Testis (tissue), 2 donors: Measurements from ENCODE around the gene GAPVD1.

Source experiments
- CTCF ChIP-seq, 3 experiments: fragments of 450-650 bp in 2 of 3; fragments of 200-600 bp in 1 of 3; sonication (generic) in 1 of 3; IDR thresholded peaks; one replicate each; pipeline ENCODE4 v1.5.1; 2016 to 2019; ENCODE audit warnings: antibody characterized with exemption in 3 of 3, mild to moderate bottlenecking in 2 of 3, moderate library complexity in 1 of 3
- POLR2A ChIP-seq: fragments of 450-650 bp; IDR thresholded peaks from one replicate; pipeline ENCODE4 v1.6.1; 2017; ENCODE audit warnings: antibody characterized with exemption, mild to moderate bottlenecking, moderate library complexity

GRCh38 chr9:125377584-125378250 lies 116.1 kb downstream of the GAPVD1 start:
- TF ChIP-seq CTCF (IDR thresholded peaks at IDR 0.05), result no peak
- no peak for TF ChIP-seq POLR2A
